Measurements from ENCODE around the gene WDR82.

WDR82 gene

GRCh38 chr3:52278510-52279069, at the start of gene WDR82:
Gene WDR82, minus strand, starts transcription at chr3:52278649. Its CDS starts 288 bp downstream, at chr3:52278361.
- in situ Hi-C loops (cut with MboI; ENCODE audit: low pct_unique_long_range_greater_than_20kb, low sequenced_read_pairs, unreplicated experiment): no loop called here
- peak; percentile 44 for TF ChIP-seq CTCF (IDR thresholded peaks at IDR 0.05; ENCODE audit: extremely low read depth, insufficient read depth, missing control alignments)
- DNase-seq (ENCODE audit: low spot score): peak; percentile 97

- TF ChIP-seq CTCF (IDR thresholded peaks at IDR 0.05; ENCODE audit: extremely low read depth, insufficient read depth, missing control alignments): no peak
- in situ Hi-C loops (cut with MboI; ENCODE audit: low pct_unique_long_range_greater_than_20kb, low sequenced_read_pairs, unreplicated experiment): no loop called here
- DNase-seq (ENCODE audit: low spot score): no peak
These were observed 49.2 kb upstream of the WDR82 start for GRCh38 chr3:52327486-52328290.

GRCh38 chr3:52326976-52327375, 48.5 kb upstream of the WDR82 start:
- in situ Hi-C loops (cut with MboI; ENCODE audit: low pct_unique_long_range_greater_than_20kb, low sequenced_read_pairs, unreplicated experiment): no loop called here
- DNase-seq (ENCODE audit: low spot score): no peak
- no peak for TF ChIP-seq CTCF (IDR thresholded peaks at IDR 0.05; ENCODE audit: extremely low read depth, insufficient read depth, missing control alignments)

GRCh38 chr3:52325686-52326085, 47.2 kb upstream of the WDR82 start:
- DNase-seq (ENCODE audit: low spot score): no peak
- in situ Hi-C loops (cut with MboI; ENCODE audit: low pct_unique_long_range_greater_than_20kb, low sequenced_read_pairs, unreplicated experiment): no loop called here
- no peak for TF ChIP-seq CTCF (IDR thresholded peaks at IDR 0.05; ENCODE audit: extremely low read depth, insufficient read depth, missing control alignments)

GRCh38 chr3:52324676-52325075, 46.2 kb upstream of the WDR82 start:
- in situ Hi-C loops (cut with MboI; ENCODE audit: low pct_unique_long_range_greater_than_20kb, low sequenced_read_pairs, unreplicated experiment): no loop called here
- DNase-seq (ENCODE audit: low spot score): no peak
- no peak for TF ChIP-seq CTCF (IDR thresholded peaks at IDR 0.05; ENCODE audit: extremely low read depth, insufficient read depth, missing control alignments)

- in situ Hi-C loops (cut with MboI; ENCODE audit: low pct_unique_long_range_greater_than_20kb, low sequenced_read_pairs, unreplicated experiment): no loop called here
- no peak for DNase-seq (ENCODE audit: low spot score)
- no peak for TF ChIP-seq CTCF (IDR thresholded peaks at IDR 0.05; ENCODE audit: extremely low read depth, insufficient read depth, missing control alignments)
These were observed 45.3 kb upstream of the WDR82 start for GRCh38 chr3:52323526-52324295.

Measured in GM13977 (cell line).